Subcutaneous abdominal adipose tissue (tissue), 5 donors: ENCODE results near the gene BTRC.
"Not testable (repeated sequence)": the region's sequence is repeated elsewhere in the genome, so short reads cannot be mapped to it uniquely, and the experiment has no call there.

Experiments
- H3K27ac ChIP-seq: one replicate; pipeline ENCODE4 v1.7.0; 2013; ENCODE audit warnings: low read depth, mild to moderate bottlenecking, inconsistent platforms, low read length, moderate library complexity
- H3K27me3 ChIP-seq, 5 donors: one replicate each; pipeline ENCODE4 v1.7.0; 2013; ENCODE audit warnings: low read length in 5 of 5, inconsistent platforms in 1 of 5; ENCODE audit not compliant: control insufficient read depth in 5 of 5, insufficient read depth in 4 of 5
- H3K36me3 ChIP-seq, 5 donors: one replicate each; pipeline ENCODE4 v1.7.0; 2013; ENCODE audit warnings: low read length in 5 of 5; ENCODE audit not compliant: control insufficient read depth in 5 of 5, insufficient read depth in 5 of 5
- H3K4me1 ChIP-seq, 5 donors: one replicate each; pipeline ENCODE4 v1.7.0; 2013; ENCODE audit warnings: low read length in 5 of 5, mild to moderate bottlenecking in 3 of 5, moderate library complexity in 1 of 5; ENCODE audit not compliant: control insufficient read depth in 5 of 5, insufficient read depth in 5 of 5
- H3K4me3 ChIP-seq, 5 donors: one replicate each; pipeline ENCODE4 v1.7.0; 2013; ENCODE audit warnings: low read length in 5 of 5, low read depth in 1 of 5
- H3K9ac ChIP-seq, 5 donors: one replicate each; pipeline ENCODE4 v1.7.0; 2013; ENCODE audit warnings: low read length in 5 of 5, mild to moderate bottlenecking in 4 of 5, moderate library complexity in 3 of 5
- H3K9me3 ChIP-seq, 5 donors: one replicate each; pipeline ENCODE4 v1.7.0; 2013; ENCODE audit warnings: low read length in 5 of 5; ENCODE audit not compliant: control insufficient read depth in 5 of 5
- donor health status: healthy.
- donor health status: healthy.
- donor health status: healthy.
- donor health status: healthy.
- donor health status: healthy.

BTRC gene

DNA sequence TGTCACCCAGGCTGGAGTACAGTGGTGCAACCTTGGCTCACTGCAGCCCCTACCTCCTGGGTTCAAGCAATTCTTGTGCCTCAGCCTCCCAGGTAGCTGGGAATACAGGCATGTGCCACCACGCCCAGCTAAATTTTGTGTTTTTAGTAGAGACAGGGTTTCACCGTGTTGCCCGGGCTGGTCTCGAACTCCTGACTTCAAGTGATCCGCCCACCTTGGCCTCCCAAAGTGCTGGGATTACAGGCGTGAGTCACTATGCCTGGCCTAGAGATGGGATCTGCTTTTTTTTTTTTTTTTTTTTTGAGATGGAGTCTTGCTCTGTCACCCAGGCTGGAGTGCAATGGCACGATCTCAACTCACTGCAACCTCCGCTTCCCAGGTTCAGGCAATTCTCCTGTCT is 6.1 kb downstream of the BTRC start:
- H3K4me1 ChIP-seq, H3K27ac ChIP-seq: not testable (repeated sequence)

GRCh38 chr10:101360841-101361240 is 6.9 kb downstream of the BTRC start:
- H3K9ac ChIP-seq, H3K36me3 ChIP-seq, H3K27ac ChIP-seq, H3K4me1 ChIP-seq, H3K27me3 ChIP-seq, H3K4me3 ChIP-seq, H3K9me3 ChIP-seq: not testable (repeated sequence)

More for the DNA sequence above, 6.1 kb downstream of the BTRC start:
- not testable (repeated sequence) for H3K27me3 ChIP-seq, H3K9me3 ChIP-seq, H3K4me3 ChIP-seq, H3K9ac ChIP-seq, H3K36me3 ChIP-seq

DNA sequence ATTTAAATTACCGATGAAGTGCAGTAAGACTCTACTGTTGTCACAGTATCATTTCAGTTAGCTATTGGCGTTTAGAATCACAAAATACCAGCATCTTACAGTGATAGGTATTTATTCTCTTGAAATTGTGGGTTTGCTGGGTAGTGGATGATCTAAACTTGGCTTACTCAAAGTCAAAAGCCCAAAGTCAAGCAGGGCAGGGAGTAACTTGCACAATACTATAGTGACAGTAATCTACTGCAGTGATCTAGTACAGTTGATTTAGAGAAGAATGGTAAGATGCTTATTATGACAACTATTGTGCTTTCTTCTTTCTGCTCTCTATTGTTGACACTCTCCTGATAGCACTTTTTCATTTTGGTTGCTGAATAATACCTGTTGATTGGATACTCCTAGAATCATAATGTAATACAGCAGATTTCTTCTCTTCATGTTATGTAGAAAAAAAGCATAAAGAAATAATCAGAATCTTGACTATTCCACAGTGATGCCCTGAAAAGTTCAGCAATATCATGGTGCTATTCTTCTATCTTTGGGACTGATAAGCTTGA is 10.0 kb downstream of the BTRC start:
- peaks cover 0 to 13% (median 0%) of the 10 kb centered on the region in 5 donors for H3K36me3 ChIP-seq

GRCh38 chr10:101364721-101365120 is 10.8 kb downstream of the BTRC start:
- no peak overlapping the region for H3K4me3 ChIP-seq
- H3K36me3 ChIP-seq: peaks cover 0 to 13% (median 0%) of the 10 kb centered on the region in 5 donors
- H3K4me1 ChIP-seq: peaks cover 0 to 7% (median 0%) of the 10 kb centered on the region in 5 donors
- no peaks in the 10 kb centered on the region for H3K9me3 ChIP-seq
- no peak overlapping the region for H3K27ac ChIP-seq
- no peaks in the 10 kb centered on the region for H3K27me3 ChIP-seq
- H3K9ac ChIP-seq: no peak overlapping the region

More for the DNA sequence above, 10.0 kb downstream of the BTRC start:
- no peak overlapping the region for H3K4me3 ChIP-seq
- H3K9me3 ChIP-seq: no peaks in the 10 kb centered on the region
- H3K9ac ChIP-seq: no peak overlapping the region
- H3K4me1 ChIP-seq: peaks cover 0 to 7% (median 0%) of the 10 kb centered on the region in 5 donors
- H3K27ac ChIP-seq: no peak overlapping the region
- H3K27me3 ChIP-seq: no peaks in the 10 kb centered on the region

GRCh38 chr10:101367569-101368453 is 13.8 kb downstream of the BTRC start:
- Histone ChIP-seq H3K9me3 (no peaks in the 10 kb centered on the region), H3K4me1 (peaks cover 0 to 7% (median 0%) of the 10 kb centered on the region in 5 donors), H3K27me3 (no peaks in the 10 kb centered on the region), H3K27ac (no peak overlapping the region), H3K36me3 (peaks cover 0 to 13% (median 0%) of the 10 kb centered on the region in 5 donors), H3K9ac (no peak overlapping the region), H3K4me3 (no peak overlapping the region)

GRCh38 chr10:101373063-101373462 is 19.1 kb downstream of the BTRC start:
- H3K4me1 ChIP-seq: no peaks in the 10 kb centered on the region
- H3K27me3 ChIP-seq: no peaks in the 10 kb centered on the region
- no peaks in the 10 kb centered on the region for H3K9me3 ChIP-seq
- H3K4me3 ChIP-seq: no peak overlapping the region
- peaks cover 0 to 14% (median 6%) of the 10 kb centered on the region in 5 donors for H3K36me3 ChIP-seq
- no peak overlapping the region for H3K9ac ChIP-seq
- H3K27ac ChIP-seq: no peak overlapping the region

GRCh38 chr10:101373993-101374392 is 20.0 kb downstream of the BTRC start:
- H3K9ac ChIP-seq, H3K4me1 ChIP-seq, H3K4me3 ChIP-seq, H3K27me3 ChIP-seq, H3K27ac ChIP-seq, H3K9me3 ChIP-seq: not testable (repeated sequence)
- peaks cover 0 to 14% (median 5%) of the 10 kb centered on the region in 5 donors for H3K36me3 ChIP-seq

GRCh38 chr10:101375076-101375475 is 21.1 kb downstream of the BTRC start:
- no peak overlapping the region for H3K27ac ChIP-seq
- peaks cover 0 to 14% (median 4%) of the 10 kb centered on the region in 5 donors for H3K36me3 ChIP-seq
- H3K27me3 ChIP-seq: no peaks in the 10 kb centered on the region

GRCh38 chr10:101379663-101380352 is 25.8 kb downstream of the BTRC start:
- no peak overlapping the region for H3K9ac ChIP-seq
- H3K9me3 ChIP-seq: no peaks in the 10 kb centered on the region
- H3K27me3 ChIP-seq: no peaks in the 10 kb centered on the region
- H3K36me3 ChIP-seq: peaks cover 0 to 14% (median 0%) of the 10 kb centered on the region in 5 donors
- H3K27ac ChIP-seq: no peak overlapping the region
- no peak overlapping the region for H3K4me3 ChIP-seq
- no peaks in the 10 kb centered on the region for H3K4me1 ChIP-seq

More at GRCh38 chr10:101375076-101375475, 21.1 kb downstream of the BTRC start:
- H3K4me3 ChIP-seq: no peak overlapping the region
- no peak overlapping the region for H3K9ac ChIP-seq
- no peaks in the 10 kb centered on the region for H3K4me1 ChIP-seq
- no peaks in the 10 kb centered on the region for H3K9me3 ChIP-seq
